K562 (cell line): Measurements from ENCODE around the gene TARS3. TPM values are rescaled to one million over a fixed set of nuclear protein-coding genes. Genes with fewer than 3 reads are reported as not detected.

ENCODE experiments used
- BACH1 ChIP-seq: fragments of 200-800 bp; sonication (Bioruptor generic); IDR thresholded peaks from 2 replicates; pipeline ENCODE4 v1.6.1; 2016; ENCODE audit warnings: missing genetic modification characterization, missing compliant biosample characterization
- CBX2 ChIP-seq: fragments of 200-600 bp; sonication (generic); IDR thresholded peaks from one replicate; pipeline ENCODE4 v1.6.1; 2012; ENCODE audit warnings: mild to moderate bottlenecking, low read length, inconsistent platforms; ENCODE audit not compliant: insufficient read depth, poor library complexity, severe bottlenecking
- CTBP1 ChIP-seq: fragments of 450-650 bp; IDR thresholded peaks from 2 replicates; pipeline ENCODE4 v1.6.1; 2016; ENCODE audit warnings: borderline replicate concordance
- E2F6 ChIP-seq, 2 experiments: IDR thresholded peaks; 2 replicates each; pipeline ENCODE4 v1.6.1; 2011; ENCODE audit warnings: borderline replicate concordance in 1 of 2, control low read depth in 1 of 2, low read depth in 1 of 2, low read length in 1 of 2, mild to moderate bottlenecking in 1 of 2, mixed read lengths in 1 of 2, moderate library complexity in 1 of 2; ENCODE audit not compliant: insufficient read depth in 1 of 2, insufficient read length in 1 of 2, poor library complexity in 1 of 2, severe bottlenecking in 1 of 2; ENCODE audit errors: extremely low read depth in 1 of 2
- HNRNPH1 ChIP-seq: fragments of 200-400 bp; formaldehyde crosslinking; optimal IDR thresholded peaks from 2 replicates; pipeline ENCODE3; 2017; ENCODE audit warnings: low read depth, mild to moderate bottlenecking, low read length, moderate library complexity
- HNRNPLL ChIP-seq: fragments of 200-400 bp; formaldehyde crosslinking; IDR thresholded peaks from 2 replicates; pipeline ENCODE4 v1.6.1; 2017; ENCODE audit warnings: low read length, low read depth, mild to moderate bottlenecking; ENCODE audit not compliant: poor library complexity, severe bottlenecking
- KAT7 ChIP-seq: sonication (generic); formaldehyde crosslinking; IDR thresholded peaks from 2 replicates; pipeline ENCODE4 v1.8.0; 2022; ENCODE audit warnings: missing genetic modification reagents, mild to moderate bottlenecking, borderline replicate concordance
- NCOA2 ChIP-seq, 2 experiments: fragments of 450-650 bp; IDR thresholded peaks; 2 replicates each; pipeline ENCODE4 v1.6.1; 2018; ENCODE audit warnings: mild to moderate bottlenecking in 2 of 2, moderate library complexity in 1 of 2; ENCODE audit not compliant: partially characterized antibody in 2 of 2
- NCOA6 ChIP-seq: fragments of 450-650 bp; IDR thresholded peaks from 2 replicates; pipeline ENCODE4 v1.6.1; 2017; ENCODE audit warnings: mild to moderate bottlenecking
- PBX2 ChIP-seq, 2 experiments: IDR thresholded peaks in 1 of 2; conservative IDR thresholded peaks in 1 of 2; 2 replicates each; pipeline ENCODE4 v1.6.1; 2016; ENCODE audit warnings: low read depth in 2 of 2, mild to moderate bottlenecking in 1 of 2, missing compliant biosample characterization in 1 of 2, missing genetic modification characterization in 1 of 2, moderate library complexity in 1 of 2
- SRF ChIP-seq, 2 experiments: fragments of 250-450, 450-650 bp in 1 of 2; sonication (Bioruptor Pico) in 1 of 2; sonication (generic) in 1 of 2; formaldehyde crosslinking; IDR thresholded peaks; 2 replicates each; pipeline versions ENCODE4 v1.5.0 to v1.5.1; 2020 to 2022; ENCODE audit warnings: mild to moderate bottlenecking in 1 of 2, missing genetic modification reagents in 1 of 2
- TARDBP ChIP-seq: fragments of 450-650 bp; IDR thresholded peaks from 2 replicates; pipeline ENCODE4 v1.6.1; 2016
- TFE3 ChIP-seq: fragments of 450-650 bp; formaldehyde crosslinking; IDR thresholded peaks from 2 replicates; pipeline ENCODE4 v1.4.0; 2020; ENCODE audit warnings: mild to moderate bottlenecking, mixed read lengths
- TSC22D4 ChIP-seq: fragments of 450-650 bp; IDR thresholded peaks from 2 replicates; pipeline ENCODE4 v1.6.1; 2016; ENCODE audit warnings: missing genetic modification characterization, missing biosample characterization, control low read depth
- USF1 ChIP-seq: sonication (generic); formaldehyde crosslinking; IDR thresholded peaks from 2 replicates; pipeline ENCODE4 v1.9.0; 2022; ENCODE audit warnings: mild to moderate bottlenecking, missing genetic modification reagents
- ZBTB43 ChIP-seq: sonication (generic); formaldehyde crosslinking; IDR thresholded peaks from 2 replicates; pipeline ENCODE4 v1.8.0; 2023; ENCODE audit warnings: mild to moderate bottlenecking, missing genetic modification reagents
- ZNF140 ChIP-seq: fragments of 250-450 bp; sonication (Bioruptor Pico); IDR thresholded peaks from 2 replicates; pipeline ENCODE4 v1.8.0; 2021; ENCODE audit warnings: moderate library complexity, mild to moderate bottlenecking, inconsistent platforms
- ZNF212 ChIP-seq: fragments of 450-650 bp; formaldehyde crosslinking; IDR thresholded peaks from 2 replicates; pipeline ENCODE4 v1.4.0; 2020; ENCODE audit warnings: mild to moderate bottlenecking
- polyA plus RNA-seq, 8 experiments: library from polyadenylated mRNA; depleted of rRNA in 4 of 8; stranded (reverse) in 5 of 8; unstranded in 3 of 8; fragments of >200 nt; fragmentation: Nextera tagmentation in 2 of 8; fragmentation: Illumina TruSeq in 1 of 8; extraction: Ambion mirVana in 2 of 8; extraction: Trizol in 1 of 8; gene quantifications; 2 replicates each; pipeline versions ENCODE4 v1.2.1 to v1.2.3, GENCODE V29; 2011 to 2014; ENCODE audit warnings: inconsistent platforms in 1 of 8, missing spikeins in 1 of 8
- total RNA-seq, 7 experiments: library from RNA; depleted of rRNA in 6 of 7; stranded (reverse); fragments of >200 nt in 6 of 7; fragmentation: Illumina TruSeq in 2 of 7; extraction: Trizol in 2 of 7; gene quantifications; 2 replicates each; pipeline versions ENCODE4 v1.2.1 to v1.2.3, GENCODE V29; 2011 to 2021; ENCODE audit warnings: low replicate concordance in 1 of 7

The TARS3 gene
- total and polyA plus RNA-seq, 9 of the 15 experiments (the other 6 are each of a cell fraction or from before 2014, with no cell fraction given), result 2.1 to 14.7 (median 9.8) TPM

GRCh38 chr15:101613130-101614000 is 110.9 kb downstream of the TARS3 start (continued):
- peak in 1 of 2 experiments; percentile 12 for TF ChIP-seq E2F6 (IDR thresholded peaks at IDR 0.05; ENCODE audit: borderline replicate concordance in 1 of 2, extremely low read depth in 1 of 2, insufficient read depth in 1 of 2, insufficient read length in 1 of 2, low read depth in 1 of 2, low read length in 1 of 2, poor library complexity in 1 of 2, severe bottlenecking in 1 of 2)
- no peak for TF ChIP-seq PBX2 (CRISPR knock-in tag; IDR thresholded peaks at IDR 0.05; ENCODE audit: low read depth)
- TF ChIP-seq PBX2 (tag; conservative IDR thresholded peaks at IDR 0.05; ENCODE audit: low read depth), result no peak
- no peak for TF ChIP-seq CTBP1
- TF ChIP-seq HNRNPLL, result no peak
- TF ChIP-seq ZBTB43 (CRISPR knock-in tag), result no peak
- peak; percentile 70 for TF ChIP-seq USF1 (CRISPR knock-in tag)
- TF ChIP-seq SRF (CRISPR knock-in tag; IDR thresholded peaks at IDR 0.05), result no peak
- TF ChIP-seq TFE3 (CRISPR knock-in tag), result peak; percentile 34
- no peak for TF ChIP-seq CBX2
- TF ChIP-seq NCOA6, result no peak
- no peak for TF ChIP-seq ZNF212 (CRISPR knock-in tag)
- no peak for TF ChIP-seq TARDBP
- TF ChIP-seq HNRNPH1, result no peak
- no peak for TF ChIP-seq TSC22D4
- no peak for TF ChIP-seq BACH1
- no peak for TF ChIP-seq KAT7
- no peak for TF ChIP-seq NCOA2 (IDR thresholded peaks at IDR 0.05; ENCODE audit: partially characterized antibody in 2 of 2)
- TF ChIP-seq ZNF140 (CRISPR knock-in tag), result no peak
